PFSK-1 (cell line): ENCODE data around the gene DPP9.

ENCODE experiments used
- FOXP2 ChIP-seq: optimal IDR thresholded peaks from 2 replicates; pipeline ENCODE3; 2011; ENCODE audit warnings: borderline replicate concordance, control low read depth, inconsistent platforms; ENCODE audit not compliant: insufficient read depth; ENCODE audit errors: extremely low read length, extremely low read depth
- POLR2AphosphoS5 ChIP-seq: IDR thresholded peaks from 2 replicates; pipeline ENCODE4 v1.6.1; 2012; ENCODE audit warnings: low read depth, mild to moderate bottlenecking, control low read depth, low read length, moderate library complexity
- SIN3A ChIP-seq: IDR thresholded peaks from 2 replicates; pipeline ENCODE4 v1.6.1; 2012; ENCODE audit warnings: mild to moderate bottlenecking, low read length, moderate library complexity, borderline replicate concordance; ENCODE audit not compliant: insufficient read depth
- TAF1 ChIP-seq: IDR thresholded peaks from 2 replicates; pipeline ENCODE4 v1.6.1; 2012; ENCODE audit warnings: low read length, control low read depth, borderline replicate concordance; ENCODE audit not compliant: insufficient read depth
- TF ChIP-seq, protein P1 (sequence below), 2 experiments: IDR thresholded peaks; 2 replicates each; pipeline versions ENCODE4 v1.6.1 to v1.8.0; 2011 to 2012; ENCODE audit warnings: low read depth in 2 of 2, low read length in 2 of 2, control low read depth in 1 of 2, inconsistent platforms in 1 of 2, mild to moderate bottlenecking in 1 of 2, moderate library complexity in 1 of 2; ENCODE audit not compliant: insufficient read depth in 1 of 2

The DPP9 gene

DNA sequence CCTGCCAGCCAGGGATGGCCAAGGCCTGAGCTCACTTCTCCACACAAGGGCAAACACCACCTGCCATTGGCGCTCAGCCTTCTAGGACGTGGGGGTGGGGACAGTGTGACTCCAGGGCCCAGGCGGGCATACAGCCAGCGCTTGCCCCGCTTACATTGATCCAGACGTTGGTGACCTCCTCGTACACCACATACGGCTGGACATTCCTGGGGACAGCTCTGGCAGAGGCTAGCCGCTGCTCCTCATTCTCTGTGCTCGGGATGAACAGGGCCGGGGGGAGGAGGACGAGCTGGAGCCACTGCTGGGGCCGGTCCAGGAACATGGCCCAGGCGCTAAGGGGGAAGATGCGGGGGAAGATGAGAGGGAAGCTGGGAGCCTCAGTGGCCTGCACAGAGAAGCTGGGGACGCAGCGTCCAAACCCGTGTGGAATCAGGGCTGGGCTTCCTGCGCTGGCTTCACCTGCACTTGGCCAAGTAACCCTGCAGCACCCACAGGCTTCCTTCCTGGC, 28.4 kb downstream of the DPP9 start:
- no peak for TF ChIP-seq FOXP2
- TF ChIP-seq SIN3A: no peak
- TF ChIP-seq, protein P1, sequence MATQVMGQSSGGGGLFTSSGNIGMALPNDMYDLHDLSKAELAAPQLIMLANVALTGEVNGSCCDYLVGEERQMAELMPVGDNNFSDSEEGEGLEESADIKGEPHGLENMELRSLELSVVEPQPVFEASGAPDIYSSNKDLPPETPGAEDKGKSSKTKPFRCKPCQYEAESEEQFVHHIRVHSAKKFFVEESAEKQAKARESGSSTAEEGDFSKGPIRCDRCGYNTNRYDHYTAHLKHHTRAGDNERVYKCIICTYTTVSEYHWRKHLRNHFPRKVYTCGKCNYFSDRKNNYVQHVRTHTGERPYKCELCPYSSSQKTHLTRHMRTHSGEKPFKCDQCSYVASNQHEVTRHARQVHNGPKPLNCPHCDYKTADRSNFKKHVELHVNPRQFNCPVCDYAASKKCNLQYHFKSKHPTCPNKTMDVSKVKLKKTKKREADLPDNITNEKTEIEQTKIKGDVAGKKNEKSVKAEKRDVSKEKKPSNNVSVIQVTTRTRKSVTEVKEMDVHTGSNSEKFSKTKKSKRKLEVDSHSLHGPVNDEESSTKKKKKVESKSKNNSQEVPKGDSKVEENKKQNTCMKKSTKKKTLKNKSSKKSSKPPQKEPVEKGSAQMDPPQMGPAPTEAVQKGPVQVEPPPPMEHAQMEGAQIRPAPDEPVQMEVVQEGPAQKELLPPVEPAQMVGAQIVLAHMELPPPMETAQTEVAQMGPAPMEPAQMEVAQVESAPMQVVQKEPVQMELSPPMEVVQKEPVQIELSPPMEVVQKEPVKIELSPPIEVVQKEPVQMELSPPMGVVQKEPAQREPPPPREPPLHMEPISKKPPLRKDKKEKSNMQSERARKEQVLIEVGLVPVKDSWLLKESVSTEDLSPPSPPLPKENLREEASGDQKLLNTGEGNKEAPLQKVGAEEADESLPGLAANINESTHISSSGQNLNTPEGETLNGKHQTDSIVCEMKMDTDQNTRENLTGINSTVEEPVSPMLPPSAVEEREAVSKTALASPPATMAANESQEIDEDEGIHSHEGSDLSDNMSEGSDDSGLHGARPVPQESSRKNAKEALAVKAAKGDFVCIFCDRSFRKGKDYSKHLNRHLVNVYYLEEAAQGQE (IDR thresholded peaks at IDR 0.05; ENCODE audit: insufficient read depth in 1 of 2, low read depth in 2 of 2, low read length in 2 of 2): no peak
- TF ChIP-seq TAF1: no peak

DNA sequence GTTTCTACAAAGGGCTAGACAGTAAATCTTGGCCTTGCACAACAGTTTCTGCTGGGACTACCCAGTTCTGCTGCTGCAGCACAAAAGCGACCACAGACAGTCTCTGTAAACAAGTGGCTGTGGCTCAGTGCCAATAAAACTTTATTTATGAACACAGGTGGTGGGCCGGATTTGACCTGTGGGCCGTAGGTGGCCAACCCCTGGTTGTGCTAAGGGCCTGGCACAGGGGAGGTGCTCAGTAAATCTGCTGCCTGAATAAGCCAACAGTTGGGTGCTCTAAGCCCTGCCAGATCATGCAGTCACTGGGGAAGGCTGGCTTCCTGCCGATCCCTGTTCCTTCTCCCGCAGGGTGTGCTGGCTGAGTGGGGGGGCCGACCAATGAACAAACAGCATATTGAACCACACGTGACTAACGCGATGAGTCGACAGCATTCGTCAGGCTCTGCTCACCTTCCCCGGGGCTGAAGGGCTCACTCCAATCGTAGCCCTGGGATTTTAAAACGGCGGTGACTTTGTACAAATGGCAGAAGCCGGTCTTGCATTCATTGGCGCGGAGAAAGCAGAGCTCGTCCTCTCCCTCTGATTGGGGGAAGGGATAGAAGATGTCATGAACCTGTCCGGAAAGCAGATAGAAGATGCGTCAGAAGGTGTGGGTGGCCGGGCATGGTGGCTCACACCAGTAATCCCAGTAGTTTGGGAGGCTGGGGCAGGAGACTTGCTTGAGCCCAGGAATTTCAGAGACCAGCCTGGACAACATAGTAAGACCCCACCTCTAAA, 29.2 kb downstream of the DPP9 start:
- TF ChIP-seq TAF1 (no peak), POLR2AphosphoS5 (no peak), SIN3A (no peak), FOXP2 (no peak)
- TF ChIP-seq, protein P1 (IDR thresholded peaks at IDR 0.05; ENCODE audit: insufficient read depth in 1 of 2, low read depth in 2 of 2, low read length in 2 of 2): no peak

DNA sequence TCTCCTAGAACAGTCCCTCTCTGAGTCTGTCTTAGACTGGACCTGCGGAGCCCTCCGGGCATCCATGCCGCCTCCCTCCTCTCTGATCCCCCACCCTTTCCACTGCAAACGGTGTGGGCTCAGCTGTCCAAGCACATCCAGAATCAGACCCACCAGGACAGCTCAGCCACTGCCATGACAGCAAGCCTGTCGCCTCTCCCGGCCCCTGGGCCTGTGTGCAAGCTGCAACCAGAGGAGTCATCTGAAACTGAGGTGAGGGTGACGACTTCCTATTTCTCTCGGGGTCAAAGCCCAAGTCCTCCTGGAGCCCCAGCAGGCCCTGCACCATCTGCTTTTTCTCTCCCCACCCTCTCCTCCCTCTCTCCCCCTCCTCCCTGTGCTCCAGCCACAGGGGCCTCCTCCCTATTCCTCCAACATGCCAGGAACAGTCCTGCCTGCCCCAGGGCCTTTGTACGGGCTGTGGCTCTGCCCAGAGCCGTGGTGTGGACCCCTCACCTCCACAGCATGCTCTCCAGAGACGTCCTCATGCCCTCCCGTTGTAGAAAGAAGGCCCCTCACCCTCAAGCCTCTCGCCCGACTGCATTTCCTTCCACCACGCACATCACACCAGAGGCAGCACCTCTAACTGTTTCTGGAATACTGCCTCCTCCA, 30.0 kb downstream of the DPP9 start:
- TF ChIP-seq SIN3A: no peak
- no peak for TF ChIP-seq TAF1
- TF ChIP-seq POLR2AphosphoS5: no peak
- TF ChIP-seq, protein P1 (IDR thresholded peaks at IDR 0.05; ENCODE audit: insufficient read depth in 1 of 2, low read depth in 2 of 2, low read length in 2 of 2): no peak
- no peak for TF ChIP-seq FOXP2

DNA sequence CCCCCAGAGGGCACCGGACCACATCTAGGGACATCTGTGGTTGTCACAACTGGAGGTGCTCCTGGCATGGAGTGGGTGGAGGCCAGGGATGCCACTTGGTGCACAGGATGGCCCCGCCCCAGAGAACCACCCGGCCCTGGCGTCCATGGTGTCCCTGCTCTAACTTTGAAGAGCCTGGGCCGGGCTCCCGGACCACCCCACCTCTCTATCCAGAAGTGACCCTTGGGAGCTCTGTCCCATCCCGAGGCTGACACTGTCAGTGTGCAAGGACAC, 30.6 kb downstream of the DPP9 start:
- no peak for TF ChIP-seq FOXP2
- TF ChIP-seq TAF1: no peak

DNA sequence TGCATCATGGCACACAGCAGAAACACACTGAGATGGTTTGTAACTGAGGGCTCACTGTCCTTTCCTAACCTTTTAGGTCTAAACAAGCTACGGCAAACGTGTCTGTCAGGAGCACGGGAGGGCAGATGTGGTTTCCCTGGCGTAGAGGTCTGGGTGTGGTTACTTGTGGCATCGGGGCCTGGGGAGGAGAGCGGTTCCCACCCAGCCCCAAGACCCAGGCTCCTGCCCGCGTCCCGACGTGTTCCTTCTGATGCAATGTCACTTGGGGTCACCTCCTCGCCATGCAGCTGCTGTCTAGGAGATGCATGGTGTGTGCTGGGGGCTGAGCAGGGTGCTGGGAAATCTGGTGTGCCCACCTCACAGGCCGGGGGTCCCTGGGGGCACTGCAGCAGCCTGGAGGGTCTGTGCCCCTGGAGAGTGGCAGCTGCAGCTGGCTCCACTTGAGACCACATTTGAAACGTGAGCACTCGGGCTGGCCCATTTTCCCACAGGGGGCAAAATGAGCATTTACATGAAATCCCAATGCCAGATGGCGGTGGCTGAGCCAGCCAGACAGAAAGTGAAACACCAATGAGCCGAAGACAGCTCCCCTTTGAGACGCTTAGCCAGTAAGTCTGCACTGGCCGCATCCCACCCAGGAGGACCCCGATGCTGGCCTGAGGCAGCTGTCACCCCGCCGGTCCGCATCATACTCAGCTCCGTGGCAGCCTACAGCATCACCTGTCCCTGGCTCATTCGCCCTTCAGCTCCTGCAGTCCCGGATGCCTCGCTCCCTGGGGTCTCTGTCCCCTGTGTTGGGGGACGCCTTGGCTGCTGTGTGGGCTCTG, 31.2 kb downstream of the DPP9 start:
- TF ChIP-seq TAF1 (no peak), SIN3A (no peak), POLR2AphosphoS5 (no peak)
- TF ChIP-seq, protein P1 (IDR thresholded peaks at IDR 0.05; ENCODE audit: insufficient read depth in 1 of 2, low read depth in 2 of 2, low read length in 2 of 2): no peak
